GM13977 (cell line): ENCODE data around the gene SDCBP2.

Source experiments
- DNase-seq: peaks from one replicate; pipeline ENCODE4 v3.0.0; 2012; ENCODE audit warnings: low spot score
- in situ Hi-C: fragments of 300-500 bp; cut with MboI; formaldehyde crosslinking; loops from one replicate; pipeline ENCODE4 v1.12.0; 2022; ENCODE audit warnings: low sequenced_read_pairs, low pct_unique_long_range_greater_than_20kb, mixed read lengths, inconsistent platforms; ENCODE audit not compliant: unreplicated experiment
- TF ChIP-seq, protein P1 (sequence below): IDR thresholded peaks from 2 replicates; pipeline ENCODE4 v1.5.1; 2012; ENCODE audit warnings: mild to moderate bottlenecking, control low read depth; ENCODE audit not compliant: insufficient read depth; ENCODE audit errors: extremely low read depth, missing control alignments

Gene SDCBP2

GRCh38 chr20:1286267-1287024, 42.5 kb downstream of the SDCBP2 start:
- in situ Hi-C loops, result no loop called here
- TF ChIP-seq, protein P1, sequence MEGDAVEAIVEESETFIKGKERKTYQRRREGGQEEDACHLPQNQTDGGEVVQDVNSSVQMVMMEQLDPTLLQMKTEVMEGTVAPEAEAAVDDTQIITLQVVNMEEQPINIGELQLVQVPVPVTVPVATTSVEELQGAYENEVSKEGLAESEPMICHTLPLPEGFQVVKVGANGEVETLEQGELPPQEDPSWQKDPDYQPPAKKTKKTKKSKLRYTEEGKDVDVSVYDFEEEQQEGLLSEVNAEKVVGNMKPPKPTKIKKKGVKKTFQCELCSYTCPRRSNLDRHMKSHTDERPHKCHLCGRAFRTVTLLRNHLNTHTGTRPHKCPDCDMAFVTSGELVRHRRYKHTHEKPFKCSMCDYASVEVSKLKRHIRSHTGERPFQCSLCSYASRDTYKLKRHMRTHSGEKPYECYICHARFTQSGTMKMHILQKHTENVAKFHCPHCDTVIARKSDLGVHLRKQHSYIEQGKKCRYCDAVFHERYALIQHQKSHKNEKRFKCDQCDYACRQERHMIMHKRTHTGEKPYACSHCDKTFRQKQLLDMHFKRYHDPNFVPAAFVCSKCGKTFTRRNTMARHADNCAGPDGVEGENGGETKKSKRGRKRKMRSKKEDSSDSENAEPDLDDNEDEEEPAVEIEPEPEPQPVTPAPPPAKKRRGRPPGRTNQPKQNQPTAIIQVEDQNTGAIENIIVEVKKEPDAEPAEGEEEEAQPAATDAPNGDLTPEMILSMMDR, result no peak
- DNase-seq, result no peak

DNA sequence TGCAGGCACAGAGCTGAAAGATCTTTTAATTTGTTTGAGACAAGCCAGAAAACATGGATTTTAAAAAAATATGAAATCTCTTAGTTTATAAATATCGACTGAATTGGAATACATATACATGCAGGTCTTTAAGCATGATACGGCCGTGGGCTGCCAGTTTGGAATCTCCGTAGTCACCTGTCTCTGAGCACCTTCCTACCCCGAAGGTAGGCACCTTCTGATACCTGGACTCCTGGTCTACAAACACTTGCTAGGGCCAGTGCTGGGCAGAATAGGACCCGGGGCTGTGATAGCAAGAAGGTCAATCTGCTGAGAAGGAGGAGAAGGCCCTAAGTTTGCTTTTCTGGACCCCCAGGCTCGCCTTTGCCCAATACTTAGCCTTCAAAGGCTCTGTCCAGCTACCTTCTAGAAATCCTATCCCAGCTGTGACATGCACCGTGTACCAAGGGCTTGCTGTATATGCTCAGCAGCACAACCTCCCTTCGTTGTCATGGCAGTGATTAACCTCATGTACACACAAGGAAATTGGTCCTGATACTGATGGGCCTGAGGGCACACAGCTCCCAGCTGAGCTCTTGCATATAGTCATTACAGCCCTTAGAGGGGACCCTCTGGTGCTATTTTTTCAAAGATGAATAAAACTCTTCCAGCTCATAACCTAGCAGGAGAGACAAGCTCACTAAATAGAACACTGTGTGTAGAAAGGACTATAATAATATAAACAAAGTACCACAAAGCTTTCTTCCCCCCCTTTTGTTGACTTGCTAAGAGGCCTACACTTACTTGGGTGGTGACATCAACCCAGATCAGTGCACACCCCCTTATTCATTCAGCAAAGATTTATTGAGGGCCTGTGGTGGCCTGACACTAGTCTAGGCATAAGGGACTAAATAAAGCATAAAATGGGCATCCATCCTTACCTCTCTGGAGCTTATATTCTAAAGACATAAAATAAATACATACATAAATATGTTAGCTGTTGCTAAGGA, 45.1 kb downstream of the SDCBP2 start:
- TF ChIP-seq, protein P1, result no peak
- DNase-seq, result no peak
- in situ Hi-C loops, result no loop called here

GRCh38 chr20:1282966-1283365, 46.0 kb downstream of the SDCBP2 start:
- TF ChIP-seq, protein P1, result no peak
- no peak for DNase-seq

DNA sequence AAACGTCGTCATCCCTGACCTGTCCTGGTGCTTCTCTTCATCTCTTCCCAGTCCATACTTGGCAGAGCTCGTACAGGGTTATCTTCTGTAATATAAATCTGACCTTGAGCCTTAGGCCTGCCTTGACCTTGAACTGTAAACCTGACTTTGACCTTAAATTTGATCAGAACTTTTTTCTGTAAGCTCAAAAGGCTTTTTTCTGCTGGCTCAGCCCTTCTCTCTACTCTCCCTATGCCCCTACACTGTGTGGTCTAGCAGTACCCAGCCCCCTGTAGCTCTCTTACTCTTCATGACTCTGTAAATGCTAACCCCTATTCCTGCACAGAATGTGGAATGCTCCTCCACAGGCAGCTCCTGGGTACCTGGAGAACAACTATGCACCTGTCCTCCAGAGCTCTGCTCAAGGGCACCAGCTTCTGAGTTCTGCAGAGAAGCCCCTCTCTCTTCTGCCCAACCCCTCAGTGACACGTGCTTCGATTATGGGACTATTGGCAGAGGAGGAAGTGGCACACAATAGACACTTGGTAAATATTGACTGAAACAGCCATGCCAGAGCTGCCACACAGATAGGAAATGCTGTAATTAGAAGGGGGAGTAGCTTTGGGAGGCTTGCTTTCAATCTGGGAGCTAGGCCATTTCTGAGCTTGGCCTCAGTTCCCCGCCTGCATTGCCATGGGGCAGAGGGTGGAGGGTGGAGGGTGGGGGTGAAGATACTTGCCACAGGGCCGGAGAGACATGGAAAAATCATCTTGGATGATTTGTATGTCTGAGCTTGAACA, 47.5 kb downstream of the SDCBP2 start:
- TF ChIP-seq, protein P1, result no peak
- in situ Hi-C loops, result no loop called here
- no peak for DNase-seq

More at GRCh38 chr20:1282966-1283365, 46.0 kb downstream of the SDCBP2 start:
- in situ Hi-C loops, result no loop called here

DNA sequence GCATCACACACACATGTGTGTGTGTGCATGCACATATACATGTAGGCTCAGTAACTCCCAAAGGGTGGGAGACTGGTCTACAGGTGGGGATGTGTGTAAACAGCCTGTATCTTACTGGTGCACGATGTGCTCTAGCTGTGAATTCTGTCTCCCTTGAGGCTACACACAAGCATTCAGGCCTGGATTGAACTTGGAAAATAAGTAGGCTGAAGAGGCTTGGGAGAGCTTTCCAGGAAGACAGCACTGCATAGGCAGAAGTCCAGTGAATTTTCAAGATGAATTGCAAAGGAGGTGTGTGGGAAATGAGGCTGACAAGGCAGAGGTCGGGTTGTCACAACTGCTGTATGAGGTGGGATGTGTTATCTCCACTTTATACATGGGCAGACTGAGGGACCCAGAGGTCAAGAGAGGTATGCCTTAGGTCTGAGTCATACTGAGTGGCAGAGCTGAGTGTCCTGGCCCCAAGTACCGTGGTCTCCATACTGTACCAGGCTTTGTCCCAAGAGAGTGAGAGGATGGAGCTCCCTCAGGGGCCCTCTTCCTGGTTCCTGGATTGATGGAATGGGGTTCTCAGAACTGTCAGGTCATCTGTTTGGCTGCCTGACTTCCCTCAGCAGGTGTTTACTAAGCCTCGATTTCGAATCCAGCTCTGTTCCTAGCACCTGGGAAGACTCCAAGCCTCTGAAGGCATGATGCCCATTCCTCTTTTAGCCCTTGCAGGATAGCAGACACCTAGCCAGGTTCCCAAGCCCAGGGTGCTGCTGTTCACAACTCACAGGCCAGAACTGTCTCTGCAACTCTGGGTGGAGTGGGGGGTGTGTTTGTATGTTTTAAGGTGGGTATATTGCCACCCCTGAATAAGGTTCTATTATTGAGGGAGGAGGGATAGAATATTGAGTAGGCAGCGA, 48.5 kb downstream of the SDCBP2 start:
- TF ChIP-seq, protein P1, result no peak
- in situ Hi-C loops, result no loop called here
- DNase-seq, result no peak
